CD14-positive monocyte (primary cell): ENCODE measurements around the gene EGFR. TPM values are rescaled to one million over a fixed set of nuclear protein-coding genes. Genes with fewer than 3 reads are reported as not detected.
A peak's percentile ranks its signal among the peaks of the same experiment; 100 is the strongest.

Source experiments
- DNase-seq, 3 donors: peaks; one replicate each; pipeline ENCODE4 v3.0.0-alpha.2; 2011 to 2022
- H2AFZ ChIP-seq: 2 replicates; pipeline ENCODE4 v1.6.0; 2012; ENCODE audit warnings: mild to moderate bottlenecking, low read depth, low read length, inconsistent platforms; ENCODE audit not compliant: insufficient read depth, poor library complexity, severe bottlenecking
- H3K27ac ChIP-seq, 2 donors: 1 replicate in 1 of 2; 2 replicates in 1 of 2; pipeline ENCODE4 v1.5.1; 2012 to 2013; ENCODE audit warnings: low read length in 2 of 2, control low read depth in 1 of 2, inconsistent platforms in 1 of 2, low read depth in 1 of 2, mild to moderate bottlenecking in 1 of 2
- H3K27me3 ChIP-seq, 2 donors: one replicate each; pipeline versions ENCODE4 v1.6.0 to v1.6.1; 2011 to 2013; ENCODE audit warnings: low read length in 2 of 2; ENCODE audit not compliant: control insufficient read depth in 2 of 2, insufficient read depth in 2 of 2
- H3K36me3 ChIP-seq, 2 donors: replicated peaks in 1 of 2; 1 replicate in 1 of 2; 2 replicates in 1 of 2; pipeline versions ENCODE4 v1.5.1 to v1.6.1; 2012 to 2013; ENCODE audit warnings: low read length in 2 of 2, control low read depth in 1 of 2, inconsistent platforms in 1 of 2, mild to moderate bottlenecking in 1 of 2; ENCODE audit not compliant: insufficient read depth in 2 of 2, control insufficient read depth in 1 of 2
- H3K4me1 ChIP-seq, 2 donors: 1 replicate in 1 of 2; 2 replicates in 1 of 2; pipeline versions ENCODE4 v1.5.1 to v1.6.1; 2012 to 2013; ENCODE audit warnings: low read length in 2 of 2, control low read depth in 1 of 2, inconsistent platforms in 1 of 2, mild to moderate bottlenecking in 1 of 2, moderate library complexity in 1 of 2; ENCODE audit not compliant: insufficient read depth in 2 of 2, control insufficient read depth in 1 of 2
- H3K4me2 ChIP-seq: replicated peaks from 2 replicates; pipeline ENCODE3; 2012; ENCODE audit warnings: low read length, moderate library complexity, mild to moderate bottlenecking; ENCODE audit not compliant: poor library complexity, severe bottlenecking; ENCODE audit errors: extremely low read depth
- H3K4me3 ChIP-seq, 3 experiments: fragments of 200-600 bp in 1 of 3; sonication (generic) in 1 of 3; replicated peaks in 1 of 3; 1 replicate in 2 of 3; 2 replicates in 1 of 3; pipeline ENCODE4 v1.5.1; 2011 to 2013; ENCODE audit warnings: low read length in 3 of 3, mild to moderate bottlenecking in 3 of 3, control low read depth in 2 of 3, low read depth in 2 of 3, inconsistent platforms in 1 of 3, moderate library complexity in 1 of 3
- H3K79me2 ChIP-seq: 2 replicates; pipeline ENCODE4 v1.6.0; 2012; ENCODE audit warnings: mild to moderate bottlenecking, control low read depth, inconsistent platforms, low read length, moderate library complexity; ENCODE audit not compliant: insufficient read depth
- H3K9ac ChIP-seq: 2 replicates; pipeline ENCODE4 v1.6.0; 2017; ENCODE audit warnings: low read length, mild to moderate bottlenecking; ENCODE audit not compliant: insufficient read depth, poor library complexity, severe bottlenecking
- H3K9me3 ChIP-seq, 2 donors: replicated peaks in 1 of 2; 1 replicate in 1 of 2; 2 replicates in 1 of 2; pipeline versions ENCODE4 v1.5.1 to v1.6.1; 2012 to 2013; ENCODE audit warnings: low read length in 2 of 2, control low read depth in 1 of 2; ENCODE audit not compliant: control insufficient read depth in 1 of 2, insufficient read depth in 1 of 2
- H4K20me1 ChIP-seq: 2 replicates; pipeline ENCODE4 v1.6.0; 2012; ENCODE audit warnings: mild to moderate bottlenecking, low read length, control low read depth, moderate library complexity; ENCODE audit not compliant: insufficient read depth
- H3K27ac Mint-ChIP-seq, 7 donors: one replicate each; pipeline ENCODE4 v1.8.0; 2020; ENCODE audit warnings: mild to moderate bottlenecking in 7 of 7, mixed read lengths in 7 of 7, moderate library complexity in 6 of 7, inconsistent platforms in 2 of 7
- H3K27me3 Mint-ChIP-seq, 3 donors: one replicate each; pipeline ENCODE4 v1.8.0; 2021 to 2022; ENCODE audit warnings: low read depth in 3 of 3, mild to moderate bottlenecking in 3 of 3, mixed read lengths in 3 of 3, moderate library complexity in 3 of 3, inconsistent platforms in 1 of 3
- H3K36me3 Mint-ChIP-seq, 2 donors: one replicate each; pipeline ENCODE4 v1.8.0; 2020; ENCODE audit warnings: mixed read lengths in 2 of 2, inconsistent platforms in 1 of 2, mild to moderate bottlenecking in 1 of 2
- H3K4me1 Mint-ChIP-seq: one replicate; pipeline ENCODE4 v1.8.0; 2020; ENCODE audit warnings: mild to moderate bottlenecking, mixed read lengths
- H3K4me3 Mint-ChIP-seq, 2 donors: one replicate each; pipeline ENCODE4 v1.8.0; 2020; ENCODE audit warnings: mild to moderate bottlenecking in 2 of 2, mixed read lengths in 2 of 2, moderate library complexity in 1 of 2
- H3K9me3 Mint-ChIP-seq, 7 donors: one replicate each; pipeline ENCODE4 v1.8.0; 2020 to 2022; ENCODE audit warnings: mixed read lengths in 7 of 7, mild to moderate bottlenecking in 6 of 7, moderate library complexity in 6 of 7, inconsistent platforms in 2 of 7
- CTCF ChIP-seq: fragments of 200-600 bp; IDR thresholded peaks from one replicate; pipeline ENCODE4 v1.8.0; 2022; ENCODE audit warnings: antibody characterized with exemption, mild to moderate bottlenecking
- WGBS: methylation state at CpG from one replicate; pipeline ENCODE4 v1.1.5; 2013; ENCODE audit warnings: missing lambda C conversion rate; ENCODE audit not compliant: insufficient coverage; 5-methylcytosine and 5-hydroxymethylcytosine counted together
- intact Hi-C, 2 donors: fragments of 100-400 bp; cut with micrococcal nuclease; formaldehyde crosslinking; loops; one replicate each; pipeline versions ENCODE4 v1.15.0 to v1.15.1; 2023
- polyA plus RNA-seq, 3 donors: library from polyadenylated mRNA; depleted of rRNA in 1 of 3; unstranded in 2 of 3; stranded (reverse) in 1 of 3; fragments of 300-500 nt in 2 of 3; fragments of >200 nt in 1 of 3; fragmentation: Illumina TruSeq in 2 of 3; gene quantifications; 1 replicate in 2 of 3; 2 replicates in 1 of 3; pipeline ENCODE4 v1.2.3, GENCODE V29; 2012 to 2021

Gene EGFR
- polyA plus RNA-seq, 3 donors: not detected

- Histone ChIP-seq H3K4me1 (no peaks in the 10 kb centered on the region), H3K27me3 (no peaks in the 10 kb centered on the region), H3K4me2 (no peak overlapping the region), H3K4me3 (no peak overlapping the region), H4K20me1 (no peaks in the 10 kb centered on the region), H3K9me3 (no peaks in the 10 kb centered on the region), H3K36me3 (no peaks in the 10 kb centered on the region), H3K79me2 (no peaks in the 10 kb centered on the region), H3K27ac (no peak overlapping the region), H3K9ac (no peak overlapping the region), H2AFZ (no peak overlapping the region)
- Mint-ChIP-seq H3K9me3 (peaks cover 0 to 8% (median 0%) of the 10 kb centered on the region in 7 donors), H3K4me3 (peak overlapping the region in 1 of 2 donors; percentile 1), H3K27me3 (peaks cover 0 to 1% (median 0%) of the 10 kb centered on the region in 3 donors), H3K27ac (no peak overlapping the region), H3K36me3 (no peaks in the 10 kb centered on the region), H3K4me1 (no peaks in the 10 kb centered on the region)
- no peak for DNase-seq
- intact Hi-C loops: no loop called here
- no peak for TF ChIP-seq CTCF
- WGBS: 76% methylated on average over 10 of the region's 13 CpGs
Observed at GRCh38 chr7:55142919-55143600, 124.2 kb downstream of the EGFR start.

GRCh38 chr7:55144333-55145317 lies 125.8 kb downstream of the EGFR start:
- Histone ChIP-seq H3K4me3 (no peak overlapping the region), H3K4me2 (no peak overlapping the region), H2AFZ (no peak overlapping the region), H3K79me2 (no peaks in the 10 kb centered on the region), H3K27me3 (no peaks in the 10 kb centered on the region), H3K9ac (no peak overlapping the region), H3K9me3 (no peaks in the 10 kb centered on the region), H3K27ac (no peak overlapping the region), H3K36me3 (no peaks in the 10 kb centered on the region), H4K20me1 (no peaks in the 10 kb centered on the region), H3K4me1 (no peaks in the 10 kb centered on the region)
- H3K27ac Mint-ChIP-seq: no peak overlapping the region
- WGBS: 82% methylated on average over 24 of the region's 25 CpGs
- intact Hi-C loops: no loop called here
- H3K36me3 Mint-ChIP-seq: no peaks in the 10 kb centered on the region
- peaks cover 0 to 1% (median 0%) of the 10 kb centered on the region in 3 donors for H3K27me3 Mint-ChIP-seq
- peaks cover 0 to 8% (median 0%) of the 10 kb centered on the region in 7 donors for H3K9me3 Mint-ChIP-seq
- no peaks in the 10 kb centered on the region for H3K4me1 Mint-ChIP-seq
- no peak overlapping the region for H3K4me3 Mint-ChIP-seq
- no peak for DNase-seq
- no peak for TF ChIP-seq CTCF
